Immature natural killer cell (primary cell): ENCODE measurements around the gene GDPD4. TPM values are rescaled to one million over a fixed set of nuclear protein-coding genes. Genes with fewer than 3 reads are reported as not detected.
"Not testable (repeated sequence)": the region's sequence is repeated elsewhere in the genome, so short reads cannot be mapped to it uniquely, and the experiment has no call there.

Source experiments
- DNase-seq, 3 donors: peaks; one replicate each; pipeline ENCODE4 v3.0.0; 2022; ENCODE audit warnings: mixed read lengths in 1 of 3
- H3K27ac Mint-ChIP-seq, 6 donors: one replicate each; pipeline ENCODE4 v1.8.0; 2020; ENCODE audit warnings: mixed read lengths in 6 of 6, mild to moderate bottlenecking in 5 of 6, inconsistent platforms in 4 of 6, moderate library complexity in 3 of 6
- H3K27me3 Mint-ChIP-seq, 3 donors: one replicate each; pipeline ENCODE4 v1.8.0; 2020 to 2021; ENCODE audit warnings: low read depth in 3 of 3, mild to moderate bottlenecking in 3 of 3, mixed read lengths in 3 of 3, moderate library complexity in 3 of 3, inconsistent platforms in 1 of 3
- H3K36me3 Mint-ChIP-seq, 3 donors: one replicate each; pipeline ENCODE4 v1.8.0; 2020; ENCODE audit warnings: mixed read lengths in 3 of 3, inconsistent platforms in 2 of 3, mild to moderate bottlenecking in 2 of 3
- H3K4me1 Mint-ChIP-seq, 2 donors: one replicate each; pipeline ENCODE4 v1.8.0; 2020; ENCODE audit warnings: inconsistent platforms in 2 of 2, mild to moderate bottlenecking in 2 of 2, mixed read lengths in 2 of 2, moderate library complexity in 1 of 2
- H3K4me3 Mint-ChIP-seq, 5 donors: one replicate each; pipeline ENCODE4 v1.8.0; 2020; ENCODE audit warnings: mild to moderate bottlenecking in 5 of 5, mixed read lengths in 5 of 5, inconsistent platforms in 3 of 5, moderate library complexity in 3 of 5
- H3K9me3 Mint-ChIP-seq, 6 donors: one replicate each; pipeline ENCODE4 v1.8.0; 2020; ENCODE audit warnings: mild to moderate bottlenecking in 6 of 6, mixed read lengths in 6 of 6, inconsistent platforms in 4 of 6, moderate library complexity in 3 of 6
- polyA plus RNA-seq, 3 donors: library from polyadenylated mRNA; unstranded; fragments of 300-500 nt; fragmentation: Illumina TruSeq; gene quantifications; one replicate each; pipeline ENCODE4 v1.2.3, GENCODE V29; 2021

The GDPD4 gene
- polyA plus RNA-seq, 3 donors from 2014 or later = not detected

GRCh38 chr11:77311701-77312100 lies 10.2 kb upstream of the GDPD4 start:
- no peaks in the 10 kb centered on the region for H3K9me3 Mint-ChIP-seq
- no peak overlapping the region for H3K27ac Mint-ChIP-seq
- H3K27me3 Mint-ChIP-seq = peaks cover 2 to 4% (median 3%) of the 10 kb centered on the region in 3 donors
- H3K4me1 Mint-ChIP-seq = no peaks in the 10 kb centered on the region
- no peaks in the 10 kb centered on the region for H3K36me3 Mint-ChIP-seq
- no peak for DNase-seq
- no peak overlapping the region for H3K4me3 Mint-ChIP-seq

DNA sequence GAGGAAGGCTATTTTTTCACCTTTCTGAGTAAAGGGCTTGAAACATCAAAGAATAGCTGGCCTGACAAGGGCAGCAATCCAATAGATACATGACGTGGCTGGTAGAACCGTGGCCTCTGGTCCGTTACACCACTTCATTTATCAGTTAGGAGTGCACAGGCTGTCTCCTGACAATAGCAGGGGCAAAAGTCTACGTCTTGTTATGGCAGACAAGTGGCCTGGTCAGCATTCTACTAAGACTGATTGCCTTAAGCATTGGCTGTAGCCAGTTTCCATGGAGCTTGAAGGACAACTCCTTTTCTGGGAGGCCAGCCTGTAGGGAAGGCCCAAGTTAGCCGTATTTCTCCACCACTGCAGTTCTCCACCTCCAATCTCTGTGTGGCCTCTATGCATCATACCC lies 9.2 kb upstream of the GDPD4 start:
- no peak overlapping the region for H3K4me3 Mint-ChIP-seq
- H3K4me1 Mint-ChIP-seq = no peaks in the 10 kb centered on the region
- H3K27ac Mint-ChIP-seq = no peak overlapping the region
- H3K27me3 Mint-ChIP-seq = peaks cover 1 to 4% (median 2%) of the 10 kb centered on the region in 3 donors
- H3K36me3 Mint-ChIP-seq = no peaks in the 10 kb centered on the region
- no peaks in the 10 kb centered on the region for H3K9me3 Mint-ChIP-seq
- no peak for DNase-seq

GRCh38 chr11:77309401-77310085 lies 8.1 kb upstream of the GDPD4 start:
- Mint-ChIP-seq H3K27ac (no peak overlapping the region), H3K36me3 (no peaks in the 10 kb centered on the region), H3K4me1 (no peaks in the 10 kb centered on the region), H3K27me3 (peaks cover 1 to 2% (median 2%) of the 10 kb centered on the region in 3 donors), H3K9me3 (no peaks in the 10 kb centered on the region), H3K4me3 (no peak overlapping the region)
- DNase-seq = no peak

GRCh38 chr11:77308838-77309237 lies 7.4 kb upstream of the GDPD4 start:
- Mint-ChIP-seq H3K9me3 (no peaks in the 10 kb centered on the region), H3K27me3 (peaks cover 1 to 2% (median 2%) of the 10 kb centered on the region in 3 donors), H3K4me3 (no peak overlapping the region), H3K4me1 (no peaks in the 10 kb centered on the region), H3K36me3 (no peaks in the 10 kb centered on the region), H3K27ac (no peak overlapping the region)
- DNase-seq = no peak

GRCh38 chr11:77303328-77303727 lies 1.8 kb upstream of the GDPD4 start:
- H3K4me1 Mint-ChIP-seq = no peaks in the 10 kb centered on the region
- DNase-seq = no peak
- H3K27me3 Mint-ChIP-seq = peaks cover 0 to 5% (median 2%) of the 10 kb centered on the region in 3 donors
- no peak overlapping the region for H3K27ac Mint-ChIP-seq
- no peak overlapping the region for H3K4me3 Mint-ChIP-seq
- no peaks in the 10 kb centered on the region for H3K36me3 Mint-ChIP-seq
- no peaks in the 10 kb centered on the region for H3K9me3 Mint-ChIP-seq

DNA sequence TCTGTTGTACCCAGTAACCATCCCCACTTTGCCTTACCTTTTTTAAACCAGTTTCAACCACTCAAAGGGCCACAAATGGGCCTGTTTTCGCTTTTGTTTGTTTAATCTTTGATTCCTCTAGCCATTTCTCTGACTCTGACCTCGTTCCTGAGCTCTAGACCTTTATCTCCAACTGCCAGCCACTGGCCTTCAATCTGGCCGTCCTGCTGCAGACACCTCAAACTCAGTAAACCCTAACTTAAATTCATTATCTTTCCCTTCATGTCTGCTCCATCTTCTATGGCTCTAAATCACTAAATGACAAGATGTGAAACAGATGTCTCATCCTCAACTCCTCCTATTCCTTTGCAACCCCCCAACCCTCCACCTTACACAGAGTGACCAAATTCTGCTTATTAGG lies 1.3 kb upstream of the GDPD4 start:
- no peak overlapping the region for H3K27ac Mint-ChIP-seq

GRCh38 chr11:77300695-77301094 lies 791 bp downstream of the GDPD4 start:
- Mint-ChIP-seq H3K27ac (no peak overlapping the region), H3K9me3 (no peaks in the 10 kb centered on the region), H3K4me1 (no peaks in the 10 kb centered on the region), H3K27me3 (peaks cover 0 to 3% (median 0%) of the 10 kb centered on the region in 3 donors), H3K4me3 (no peak overlapping the region), H3K36me3 (no peaks in the 10 kb centered on the region)
- no peak for DNase-seq

More for the DNA sequence above, 1.3 kb upstream of the GDPD4 start:
- no peaks in the 10 kb centered on the region for H3K9me3 Mint-ChIP-seq
- no peak overlapping the region for H3K4me3 Mint-ChIP-seq
- no peaks in the 10 kb centered on the region for H3K36me3 Mint-ChIP-seq
- peaks cover 0 to 3% (median 2%) of the 10 kb centered on the region in 3 donors for H3K27me3 Mint-ChIP-seq
- no peak for DNase-seq
- H3K4me1 Mint-ChIP-seq = no peaks in the 10 kb centered on the region

GRCh38 chr11:77300028-77300427 lies 1.5 kb downstream of the GDPD4 start:
- not testable (repeated sequence) for H3K27me3 Mint-ChIP-seq, H3K36me3 Mint-ChIP-seq, H3K4me3 Mint-ChIP-seq, H3K27ac Mint-ChIP-seq, DNase-seq, H3K9me3 Mint-ChIP-seq, H3K4me1 Mint-ChIP-seq

- no peak overlapping the region for H3K4me3 Mint-ChIP-seq
- H3K9me3 Mint-ChIP-seq = no peaks in the 10 kb centered on the region
- H3K27ac Mint-ChIP-seq = no peak overlapping the region
- no peak for DNase-seq
- H3K36me3 Mint-ChIP-seq = no peaks in the 10 kb centered on the region
- peaks cover 0 to 3% (median 0%) of the 10 kb centered on the region in 3 donors for H3K27me3 Mint-ChIP-seq
- no peaks in the 10 kb centered on the region for H3K4me1 Mint-ChIP-seq
Observed at GRCh38 chr11:77299528-77299993, 1.9 kb downstream of the GDPD4 start.

DNA sequence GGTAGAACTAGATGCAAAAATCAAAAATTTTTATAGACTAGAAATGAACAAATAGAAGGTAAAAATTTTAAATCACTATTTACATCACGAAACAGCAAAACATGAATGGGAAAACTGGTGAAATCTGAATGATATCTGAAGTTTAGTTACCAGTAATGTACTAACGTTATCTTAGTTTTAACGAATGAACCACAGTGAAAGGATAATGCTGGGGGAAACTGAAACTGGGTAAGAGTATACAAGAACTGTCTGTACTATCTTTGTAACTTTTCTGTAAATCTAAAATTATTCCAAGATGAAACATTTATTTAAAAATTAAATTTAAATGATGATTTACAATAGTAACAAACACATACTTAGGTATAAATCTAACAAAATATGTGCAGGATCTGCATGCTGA lies 7.4 kb downstream of the GDPD4 start:
- Mint-ChIP-seq H3K36me3 (no peaks in the 10 kb centered on the region), H3K9me3 (peaks cover 0 to 1% (median 0%) of the 10 kb centered on the region in 6 donors), H3K4me3 (no peak overlapping the region), H3K4me1 (no peaks in the 10 kb centered on the region), H3K27ac (no peak overlapping the region), H3K27me3 (peaks cover 0 to 5% (median 5%) of the 10 kb centered on the region in 3 donors)
- DNase-seq = no peak

- no peak for DNase-seq
- Mint-ChIP-seq H3K4me3 (no peak overlapping the region), H3K27ac (no peak overlapping the region), H3K9me3 (peaks cover 0 to 1% (median 0%) of the 10 kb centered on the region in 6 donors), H3K36me3 (no peaks in the 10 kb centered on the region), H3K4me1 (no peaks in the 10 kb centered on the region), H3K27me3 (peaks cover 0 to 10% (median 8%) of the 10 kb centered on the region in 3 donors)
Observed at GRCh38 chr11:77289737-77290136, 11.7 kb downstream of the GDPD4 start.

- H3K4me1 Mint-ChIP-seq = no peaks in the 10 kb centered on the region
- no peak overlapping the region for H3K4me3 Mint-ChIP-seq
- peaks cover 0 to 1% (median 0%) of the 10 kb centered on the region in 6 donors for H3K9me3 Mint-ChIP-seq
- H3K27ac Mint-ChIP-seq = no peak overlapping the region
- peaks cover 4 to 7% (median 5%) of the 10 kb centered on the region in 3 donors for H3K27me3 Mint-ChIP-seq
- DNase-seq = no peak
- no peaks in the 10 kb centered on the region for H3K36me3 Mint-ChIP-seq
Observed at GRCh38 chr11:77287615-77288273, 13.7 kb downstream of the GDPD4 start.

DNA sequence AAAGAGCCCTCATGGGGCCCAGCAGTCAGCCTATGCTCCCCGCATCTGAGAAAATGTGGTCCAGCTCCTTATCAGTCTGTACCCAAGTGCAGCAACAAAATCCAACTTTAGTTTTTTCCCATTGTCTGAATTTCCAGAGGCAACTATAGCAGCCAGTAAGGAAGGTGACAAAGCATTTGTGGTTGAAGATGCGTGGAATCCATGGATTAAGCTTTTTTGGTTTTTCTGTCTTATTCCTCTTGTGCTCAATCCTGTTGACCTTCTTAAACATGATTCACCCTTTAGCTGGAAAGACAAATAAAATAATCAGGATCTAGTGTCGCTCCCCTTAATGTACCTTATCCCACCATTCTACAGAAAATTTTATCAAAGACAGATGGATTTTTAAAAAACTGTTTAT lies 14.3 kb downstream of the GDPD4 start:
- Mint-ChIP-seq H3K4me3 (no peak overlapping the region), H3K36me3 (no peaks in the 10 kb centered on the region), H3K4me1 (no peaks in the 10 kb centered on the region), H3K27ac (no peak overlapping the region), H3K9me3 (peaks cover 0 to 1% (median 0%) of the 10 kb centered on the region in 6 donors), H3K27me3 (peaks cover 4 to 6% (median 5%) of the 10 kb centered on the region in 3 donors)
- DNase-seq = no peak
